ENCODE measurements around the gene EXOC6.

DNA sequence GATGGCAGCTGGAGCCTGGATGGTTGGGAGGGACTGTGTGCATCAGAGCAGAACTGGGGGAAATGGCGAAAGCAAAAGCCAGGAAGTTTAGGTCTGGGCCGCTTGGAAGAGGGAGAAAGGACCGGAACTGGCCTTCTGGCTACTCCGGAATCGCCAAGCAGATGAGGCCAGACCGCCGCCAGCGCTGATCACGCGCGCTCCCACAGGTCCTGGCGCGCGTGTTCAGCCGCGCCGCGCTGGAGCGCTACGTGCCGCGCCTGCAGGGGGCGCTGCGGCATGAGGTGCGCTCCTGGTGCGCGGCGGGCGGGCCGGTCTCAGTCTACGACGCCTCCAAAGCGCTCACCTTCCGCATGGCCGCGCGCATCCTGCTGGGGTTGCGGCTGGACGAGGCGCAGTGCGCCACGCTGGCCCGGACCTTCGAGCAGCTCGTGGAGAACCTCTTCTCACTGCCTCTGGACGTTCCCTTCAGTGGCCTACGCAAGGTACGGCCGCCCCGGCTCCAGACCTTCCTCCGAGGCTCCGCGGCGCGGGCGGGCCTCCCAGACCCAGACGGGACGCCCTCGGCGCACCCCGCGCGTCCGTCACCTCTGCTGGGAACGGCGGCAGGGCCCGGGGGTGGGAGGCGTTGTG is 214.3 kb downstream of the EXOC6 start:
- TF ChIP-seq POLR2AphosphoS5 (IDR thresholded peaks at IDR 0.05; ENCODE audit: borderline replicate concordance, low read depth, low read length) = no peak
- TF ChIP-seq EZH2 (IDR thresholded peaks at IDR 0.05) = no peak
- TF ChIP-seq FOXP2 (optimal IDR thresholded peaks at IDR 0.05; ENCODE audit: control extremely low read depth, extremely low read length, insufficient read depth) = no peak

Data from SK-N-MC (cell line).